Karpas-422 (cell line): ENCODE results near the gene PROSER1. TPM values are rescaled to one million over a fixed set of nuclear protein-coding genes. Genes with fewer than 3 reads are reported as not detected.

Experiments
- DNase-seq: peaks from one replicate; pipeline ENCODE4 v3.0.0-alpha.2; 2015
- H2AFZ ChIP-seq: fragments of 200-600 bp; sonication (generic); 2 replicates; pipeline ENCODE4 v1.6.1; 2014; ENCODE audit warnings: antibody characterized with exemption, low read length, mixed read lengths
- H3K27ac ChIP-seq: fragments of 200-600 bp; sonication (generic); 2 replicates; pipeline ENCODE4 v1.5.1; 2014; ENCODE audit warnings: mild to moderate bottlenecking, low read length, moderate library complexity
- H3K27me3 ChIP-seq: fragments of 200-600 bp; sonication (generic); 2 replicates; pipeline ENCODE4 v1.6.1; 2014; ENCODE audit warnings: low read length, mixed read lengths
- H3K36me3 ChIP-seq: fragments of 200-600 bp; sonication (generic); 2 replicates; pipeline ENCODE4 v1.6.1; 2014; ENCODE audit warnings: low read length, mixed read lengths; ENCODE audit not compliant: insufficient read depth
- H3K4me1 ChIP-seq: fragments of 200-600 bp; sonication (generic); 2 replicates; pipeline ENCODE4 v1.6.1; 2014; ENCODE audit warnings: mild to moderate bottlenecking, low read length, mixed read lengths
- H3K4me2 ChIP-seq: fragments of 200-600 bp; sonication (generic); 2 replicates; pipeline ENCODE4 v1.6.1; 2014; ENCODE audit warnings: low read length, low read depth, mild to moderate bottlenecking; ENCODE audit not compliant: poor library complexity, severe bottlenecking
- H3K4me3 ChIP-seq: fragments of 200-600 bp; sonication (generic); 2 replicates; pipeline ENCODE4 v1.5.1; 2014; ENCODE audit warnings: mild to moderate bottlenecking, antibody characterized with exemption, low read length, mixed read lengths
- H3K79me2 ChIP-seq: fragments of 200-600 bp; sonication (generic); 2 replicates; pipeline ENCODE4 v1.6.1; 2014; ENCODE audit warnings: mild to moderate bottlenecking, low read length, mixed read lengths
- H3K9ac ChIP-seq: fragments of 200-600 bp; sonication (generic); 2 replicates; pipeline ENCODE4 v1.6.0; 2014; ENCODE audit warnings: low read length
- H3K9me2 ChIP-seq: fragments of 200-600 bp; sonication (generic), shearing (Covaris generic); replicated peaks from 2 replicates; pipeline ENCODE4 v1.6.0; 2014; ENCODE audit warnings: mild to moderate bottlenecking, low read length, moderate library complexity; ENCODE audit not compliant: insufficient read depth
- H3K9me3 ChIP-seq: fragments of 300-700, 200-600 bp; sonication (generic); 2 replicates; pipeline ENCODE4 v1.6.1; 2014; ENCODE audit warnings: low read length, mixed read lengths
- H4K20me1 ChIP-seq: fragments of 200-600 bp; sonication (generic); 2 replicates; pipeline ENCODE4 v1.6.1; 2014; ENCODE audit warnings: mild to moderate bottlenecking, antibody characterized with exemption, low read length, low read depth; ENCODE audit not compliant: insufficient read depth
- total RNA-seq: library from RNA; depleted of rRNA; stranded (reverse); fragments of >200 nt; shearing (Covaris generic); gene quantifications from 2 replicates; pipeline ENCODE4 v1.2.3, GENCODE V29; 2014; ENCODE audit warnings: low replicate concordance; rRNA removed

Gene PROSER1
- total RNA-seq, 1 experiment from 2014 or later = 60.7 TPM

DNA sequence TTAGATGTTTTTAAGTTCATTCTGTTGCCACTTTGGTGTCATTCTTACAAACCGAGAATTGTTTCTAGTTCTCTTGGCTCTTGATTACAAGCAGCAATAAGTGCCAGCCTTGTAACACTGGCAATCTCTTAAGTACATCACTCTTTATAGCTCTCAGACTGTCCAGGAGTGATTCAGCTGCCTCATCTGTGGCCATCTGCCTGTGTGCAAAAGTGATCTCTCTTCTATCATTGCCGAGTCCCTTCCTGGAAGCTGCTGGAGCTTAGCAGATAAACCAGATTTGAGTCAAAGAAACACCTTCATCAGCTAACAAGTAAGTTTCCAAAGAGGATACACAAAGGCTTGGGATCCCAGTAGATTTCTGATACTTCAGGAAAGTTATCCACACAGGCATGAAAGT, 70.4 kb downstream of the PROSER1 start:
- Histone ChIP-seq H4K20me1 (no peaks in the 10 kb centered on the region), H3K27ac (no peak overlapping the region), H3K4me2 (no peak overlapping the region), H3K4me1 (no peaks in the 10 kb centered on the region), H3K27me3 (no peaks in the 10 kb centered on the region), H3K9me3 (no peaks in the 10 kb centered on the region), H3K9me2 (no peaks in the 10 kb centered on the region), H2AFZ (no peak overlapping the region), H3K9ac (no peak overlapping the region), H3K36me3 (no peaks in the 10 kb centered on the region), H3K4me3 (no peak overlapping the region), H3K79me2 (no peaks in the 10 kb centered on the region)
- DNase-seq = no peak

- no peak for DNase-seq
- Histone ChIP-seq H3K9me2 (no peaks in the 10 kb centered on the region), H3K4me3 (no peak overlapping the region), H3K9me3 (peaks cover 5% of the 10 kb centered on the region), H3K4me2 (no peak overlapping the region), H4K20me1 (no peaks in the 10 kb centered on the region), H3K27me3 (no peaks in the 10 kb centered on the region; the same call in 1 of the 2 replicates), H2AFZ (no peak overlapping the region), H3K36me3 (no peaks in the 10 kb centered on the region), H3K4me1 (no peaks in the 10 kb centered on the region), H3K79me2 (no peaks in the 10 kb centered on the region), H3K27ac (no peak overlapping the region), H3K9ac (no peak overlapping the region)
Observed at GRCh38 chr13:38965281-38965680, 72.6 kb downstream of the PROSER1 start.

GRCh38 chr13:38960175-38960574, 77.7 kb downstream of the PROSER1 start:
- no peak for DNase-seq
- H4K20me1 ChIP-seq = no peaks in the 10 kb centered on the region
- H3K4me2 ChIP-seq = no peak overlapping the region
- H3K4me1 ChIP-seq = no peaks in the 10 kb centered on the region
- no peaks in the 10 kb centered on the region for H3K79me2 ChIP-seq
- H3K36me3 ChIP-seq = no peaks in the 10 kb centered on the region
- peaks cover 12% of the 10 kb centered on the region for H3K9me3 ChIP-seq
- no peaks in the 10 kb centered on the region; the same call in 1 of the 2 replicates for H3K27me3 ChIP-seq
- no peak overlapping the region for H2AFZ ChIP-seq
- no peak overlapping the region for H3K4me3 ChIP-seq
- no peak overlapping the region for H3K27ac ChIP-seq
- no peak overlapping the region for H3K9ac ChIP-seq
- no peaks in the 10 kb centered on the region for H3K9me2 ChIP-seq

Other genes with a start within 250 kb of the PROSER1 start
- gene STOML3, start 47.3 kb downstream of the PROSER1 start, total RNA-seq = not detected in 2 replicates
- 30.1 and 52.4 TPM in 2 replicates for gene NHLRC3, start 367 bp upstream of the PROSER1 start, total RNA-seq